A549 (cell line): ENCODE measurements around the gene ARL15.

Experiments
- CHD4 ChIP-seq: fragments of 200-600 bp; sonication (generic); IDR thresholded peaks from 2 replicates; pipeline ENCODE4 v1.6.1; 2016; ENCODE audit warnings: antibody characterized with exemption, mild to moderate bottlenecking, borderline replicate concordance
- SMC3 ChIP-seq: fragments of >200 bp; sonication (Bioruptor Twin); formaldehyde crosslinking; IDR thresholded peaks from 3 replicates; pipeline ENCODE4 v1.6.1; 2018; ENCODE audit warnings: inconsistent platforms
- TF ChIP-seq, protein P1 (sequence below): fragments of 250-450 bp; sonication (Bioruptor Pico); IDR thresholded peaks from 2 replicates; pipeline ENCODE4 v1.5.0; 2020; ENCODE audit warnings: low read depth, mild to moderate bottlenecking, moderate library complexity
- TF ChIP-seq, protein P2 (sequence below): fragments of >200 bp; sonication (Bioruptor Twin); formaldehyde crosslinking; IDR thresholded peaks from 3 replicates; pipeline ENCODE4 v1.5.1; 2016
- TF ChIP-seq, protein P3 (sequence below): IDR thresholded peaks from 2 replicates; pipeline ENCODE4 v1.6.1; 2012

DNA sequence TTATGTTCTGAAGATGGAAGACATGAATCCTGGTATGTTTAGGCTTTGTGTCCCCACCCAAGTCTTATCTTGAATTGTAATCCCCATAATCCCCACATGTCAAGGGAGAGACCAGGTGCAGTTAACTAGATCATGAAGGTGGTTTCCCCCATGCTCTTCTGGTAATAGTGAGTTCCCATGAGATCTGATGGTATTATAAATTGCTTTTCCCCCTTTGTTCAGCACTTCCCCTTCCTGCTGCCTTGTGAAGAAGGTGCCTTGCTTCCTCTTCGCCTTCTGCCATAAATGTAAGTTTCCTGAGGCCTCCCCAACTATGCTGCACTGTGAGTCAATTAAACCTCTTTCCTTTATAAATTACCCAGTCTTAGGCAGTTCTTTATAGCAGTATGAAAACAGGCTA lies 229.0 kb downstream of the ARL15 start:
- TF ChIP-seq, protein P1, sequence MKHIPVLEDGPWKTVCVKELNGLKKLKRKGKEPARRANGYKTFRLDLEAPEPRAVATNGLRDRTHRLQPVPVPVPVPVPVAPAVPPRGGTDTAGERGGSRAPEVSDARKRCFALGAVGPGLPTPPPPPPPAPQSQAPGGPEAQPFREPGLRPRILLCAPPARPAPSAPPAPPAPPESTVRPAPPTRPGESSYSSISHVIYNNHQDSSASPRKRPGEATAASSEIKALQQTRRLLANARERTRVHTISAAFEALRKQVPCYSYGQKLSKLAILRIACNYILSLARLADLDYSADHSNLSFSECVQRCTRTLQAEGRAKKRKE (CRISPR knock-in tag) = no peak
- TF ChIP-seq, protein P2, sequence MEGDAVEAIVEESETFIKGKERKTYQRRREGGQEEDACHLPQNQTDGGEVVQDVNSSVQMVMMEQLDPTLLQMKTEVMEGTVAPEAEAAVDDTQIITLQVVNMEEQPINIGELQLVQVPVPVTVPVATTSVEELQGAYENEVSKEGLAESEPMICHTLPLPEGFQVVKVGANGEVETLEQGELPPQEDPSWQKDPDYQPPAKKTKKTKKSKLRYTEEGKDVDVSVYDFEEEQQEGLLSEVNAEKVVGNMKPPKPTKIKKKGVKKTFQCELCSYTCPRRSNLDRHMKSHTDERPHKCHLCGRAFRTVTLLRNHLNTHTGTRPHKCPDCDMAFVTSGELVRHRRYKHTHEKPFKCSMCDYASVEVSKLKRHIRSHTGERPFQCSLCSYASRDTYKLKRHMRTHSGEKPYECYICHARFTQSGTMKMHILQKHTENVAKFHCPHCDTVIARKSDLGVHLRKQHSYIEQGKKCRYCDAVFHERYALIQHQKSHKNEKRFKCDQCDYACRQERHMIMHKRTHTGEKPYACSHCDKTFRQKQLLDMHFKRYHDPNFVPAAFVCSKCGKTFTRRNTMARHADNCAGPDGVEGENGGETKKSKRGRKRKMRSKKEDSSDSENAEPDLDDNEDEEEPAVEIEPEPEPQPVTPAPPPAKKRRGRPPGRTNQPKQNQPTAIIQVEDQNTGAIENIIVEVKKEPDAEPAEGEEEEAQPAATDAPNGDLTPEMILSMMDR = no peak
- TF ChIP-seq, protein P3, sequence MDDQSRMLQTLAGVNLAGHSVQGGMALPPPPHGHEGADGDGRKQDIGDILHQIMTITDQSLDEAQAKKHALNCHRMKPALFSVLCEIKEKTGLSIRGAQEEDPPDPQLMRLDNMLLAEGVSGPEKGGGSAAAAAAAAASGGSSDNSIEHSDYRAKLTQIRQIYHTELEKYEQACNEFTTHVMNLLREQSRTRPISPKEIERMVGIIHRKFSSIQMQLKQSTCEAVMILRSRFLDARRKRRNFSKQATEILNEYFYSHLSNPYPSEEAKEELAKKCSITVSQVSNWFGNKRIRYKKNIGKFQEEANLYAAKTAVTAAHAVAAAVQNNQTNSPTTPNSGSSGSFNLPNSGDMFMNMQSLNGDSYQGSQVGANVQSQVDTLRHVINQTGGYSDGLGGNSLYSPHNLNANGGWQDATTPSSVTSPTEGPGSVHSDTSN = no peak
- no peak for TF ChIP-seq CHD4
- no peak for TF ChIP-seq SMC3
